Transverse colon (tissue), 4 donors: Measurements from ENCODE around the gene CABP4.

Source experiments
- CTCF ChIP-seq, 5 experiments: fragments of 200-600 bp in 3 of 5; fragments of 450-650 bp in 2 of 5; sonication (generic) in 3 of 5; IDR thresholded peaks; 1 replicate in 2 of 5; 2 replicates in 3 of 5; pipeline ENCODE4 v1.5.1; 2016 to 2017; ENCODE audit warnings: antibody characterized with exemption in 5 of 5, inconsistent platforms in 3 of 5, mild to moderate bottlenecking in 2 of 5, moderate library complexity in 1 of 5
- EP300 ChIP-seq: sonication (generic); formaldehyde crosslinking; IDR thresholded peaks from one replicate; pipeline ENCODE4 v1.6.1; 2017; ENCODE audit warnings: antibody characterized with exemption, low read depth
- POLR2A ChIP-seq: fragments of 450-650 bp; IDR thresholded peaks from one replicate; pipeline ENCODE4 v1.6.1; 2016; ENCODE audit warnings: antibody characterized with exemption, mild to moderate bottlenecking, moderate library complexity
- POLR2AphosphoS5 ChIP-seq, 3 donors: sonication (generic); formaldehyde crosslinking; IDR thresholded peaks; one replicate each; pipeline ENCODE4 v1.6.1; 2016; ENCODE audit warnings: antibody characterized with exemption in 3 of 3

DNA sequence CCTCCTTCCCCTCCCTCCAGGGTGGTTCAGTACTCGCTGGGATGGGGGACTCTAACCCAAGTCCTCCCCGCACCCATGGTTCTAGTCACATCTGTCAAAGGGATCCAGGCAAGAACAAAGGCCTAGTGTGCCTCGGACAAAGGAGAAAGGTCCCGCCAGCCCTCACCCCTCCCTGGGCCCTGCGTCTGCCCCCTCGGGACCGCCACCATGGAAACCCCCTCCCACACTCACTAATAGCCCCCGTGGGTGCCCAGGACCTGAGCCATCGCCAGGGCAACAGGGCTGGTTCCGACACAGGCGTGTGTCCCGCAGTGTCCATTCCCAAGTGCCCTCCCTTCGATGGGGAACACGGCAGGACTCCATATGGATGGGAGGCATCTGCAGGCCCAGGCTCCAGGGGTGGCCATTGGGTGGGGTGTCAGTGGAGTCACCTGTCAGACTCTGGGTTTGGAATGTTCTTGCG is 44.8 kb upstream of the CABP4 start:
- TF ChIP-seq CTCF (IDR thresholded peaks at IDR 0.05) (no peak), POLR2AphosphoS5 (IDR thresholded peaks at IDR 0.05) (no peak), POLR2A (no peak), EP300 (no peak)
